ENCODE measurements around the gene TTK. TPM values are rescaled to one million over a fixed set of nuclear protein-coding genes. Genes with fewer than 3 reads are reported as not detected.

TTK gene
- total RNA-seq, 1 donor from 2014 or later: 231 TPM

DNA sequence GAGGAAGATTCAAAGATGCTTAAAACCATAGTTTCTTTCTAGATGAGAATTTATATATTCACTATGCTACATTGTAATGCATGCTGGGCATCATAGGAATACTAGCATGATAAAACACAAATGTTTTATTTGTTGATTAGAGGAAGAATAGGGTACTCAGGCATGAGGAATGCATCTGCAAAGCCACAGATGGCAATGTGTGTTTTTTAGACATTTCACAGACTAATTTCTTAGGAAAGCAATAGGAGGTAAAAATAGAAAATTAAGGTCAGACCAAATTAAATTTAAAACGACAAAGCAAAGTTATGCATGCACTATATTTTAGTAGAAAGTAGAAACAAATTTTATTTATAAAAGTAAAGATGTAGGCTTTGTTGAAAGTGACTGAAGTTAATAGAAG, 2.1 kb downstream of the TTK start:
- H4K20me1 ChIP-seq (ENCODE audit: low read depth): no peaks in the 10 kb centered on the region
- H3K27ac ChIP-seq: no peak overlapping the region
- peak overlapping the region; percentile 91 for H3K4me2 ChIP-seq
- no peaks in the 10 kb centered on the region for H3K27me3 ChIP-seq
- no peak overlapping the region for H3K9ac ChIP-seq
- H3K4me3 Mint-ChIP-seq: no peak overlapping the region
- H3K9me3 Mint-ChIP-seq: no peaks in the 10 kb centered on the region
- peaks cover 28% of the 10 kb centered on the region for H3K4me1 Mint-ChIP-seq
- no peaks in the 10 kb centered on the region for H3K27me3 Mint-ChIP-seq (ENCODE audit: insufficient read depth, low read depth)
- H3K36me3 Mint-ChIP-seq: peaks cover 13% of the 10 kb centered on the region
- no peak for TF ChIP-seq EZH2 (IDR thresholded peaks at IDR 0.05)
- TF ChIP-seq, protein P1, sequence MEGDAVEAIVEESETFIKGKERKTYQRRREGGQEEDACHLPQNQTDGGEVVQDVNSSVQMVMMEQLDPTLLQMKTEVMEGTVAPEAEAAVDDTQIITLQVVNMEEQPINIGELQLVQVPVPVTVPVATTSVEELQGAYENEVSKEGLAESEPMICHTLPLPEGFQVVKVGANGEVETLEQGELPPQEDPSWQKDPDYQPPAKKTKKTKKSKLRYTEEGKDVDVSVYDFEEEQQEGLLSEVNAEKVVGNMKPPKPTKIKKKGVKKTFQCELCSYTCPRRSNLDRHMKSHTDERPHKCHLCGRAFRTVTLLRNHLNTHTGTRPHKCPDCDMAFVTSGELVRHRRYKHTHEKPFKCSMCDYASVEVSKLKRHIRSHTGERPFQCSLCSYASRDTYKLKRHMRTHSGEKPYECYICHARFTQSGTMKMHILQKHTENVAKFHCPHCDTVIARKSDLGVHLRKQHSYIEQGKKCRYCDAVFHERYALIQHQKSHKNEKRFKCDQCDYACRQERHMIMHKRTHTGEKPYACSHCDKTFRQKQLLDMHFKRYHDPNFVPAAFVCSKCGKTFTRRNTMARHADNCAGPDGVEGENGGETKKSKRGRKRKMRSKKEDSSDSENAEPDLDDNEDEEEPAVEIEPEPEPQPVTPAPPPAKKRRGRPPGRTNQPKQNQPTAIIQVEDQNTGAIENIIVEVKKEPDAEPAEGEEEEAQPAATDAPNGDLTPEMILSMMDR (IDR thresholded peaks at IDR 0.05): no peak
- no peak for TF ChIP-seq EZH2phosphoT487 (IDR thresholded peaks at IDR 0.05)
- H3K9me3 ChIP-seq (ENCODE audit: low read depth): no peaks in the 10 kb centered on the region
- peaks cover 39% of the 10 kb centered on the region for H3K36me3 ChIP-seq
- H3K4me1 ChIP-seq: peaks cover 14% of the 10 kb centered on the region
- H3F3A ChIP-seq (ENCODE audit: low read depth): peaks cover 16% of the 10 kb centered on the region
- peaks cover 49% of the 10 kb centered on the region for H3K79me2 ChIP-seq (ENCODE audit: low read depth)
- DNase-seq (ENCODE audit: low spot score): no peak
- peak overlapping the region; percentile 90 for H3K4me3 ChIP-seq
- no peak overlapping the region for H3K27ac Mint-ChIP-seq
- no peak overlapping the region for H2AFZ ChIP-seq (replicated peaks)

DNA sequence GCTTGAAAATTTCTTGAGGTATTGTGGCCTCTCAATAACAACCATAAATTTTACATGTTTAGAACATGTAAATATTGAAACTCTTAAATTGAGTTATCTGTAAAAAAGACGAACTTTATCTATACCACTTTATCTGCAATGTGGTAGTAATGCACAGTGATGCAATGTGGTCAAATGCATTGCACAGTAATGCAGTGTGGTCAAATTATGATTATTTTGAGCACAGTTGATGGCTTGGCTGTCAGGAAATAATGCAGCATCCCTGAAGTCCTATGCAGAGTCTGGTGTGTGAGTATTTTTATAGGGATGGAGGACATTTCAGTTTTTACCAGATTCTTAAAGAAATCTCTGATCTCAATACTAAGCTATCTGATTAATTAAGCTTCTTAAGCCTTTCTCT, 5.1 kb downstream of the TTK start:
- TF ChIP-seq EZH2phosphoT487 (IDR thresholded peaks at IDR 0.05) (no peak), EZH2 (IDR thresholded peaks at IDR 0.05) (no peak)
- TF ChIP-seq, protein P1 (IDR thresholded peaks at IDR 0.05): no peak
- peaks cover 5% of the 10 kb centered on the region for H3F3A ChIP-seq (ENCODE audit: low read depth)
- no peak overlapping the region for H2AFZ ChIP-seq (replicated peaks)
- H3K9ac ChIP-seq: no peak overlapping the region
- no peaks in the 10 kb centered on the region for H3K27me3 ChIP-seq
- H4K20me1 ChIP-seq (ENCODE audit: low read depth): no peaks in the 10 kb centered on the region
- no peaks in the 10 kb centered on the region for H3K27me3 Mint-ChIP-seq (ENCODE audit: insufficient read depth, low read depth)
- H3K36me3 Mint-ChIP-seq: peaks cover 20% of the 10 kb centered on the region
- no peak overlapping the region for H3K4me3 Mint-ChIP-seq
- DNase-seq (ENCODE audit: low spot score): no peak
- H3K4me3 ChIP-seq: no peak overlapping the region
- H3K36me3 ChIP-seq: peaks cover 60% of the 10 kb centered on the region
- H3K4me2 ChIP-seq: no peak overlapping the region
- H3K79me2 ChIP-seq (ENCODE audit: low read depth): peaks cover 49% of the 10 kb centered on the region
- H3K27ac Mint-ChIP-seq: no peak overlapping the region
- no peaks in the 10 kb centered on the region for H3K9me3 Mint-ChIP-seq
- H3K4me1 ChIP-seq: peaks cover 14% of the 10 kb centered on the region
- peaks cover 19% of the 10 kb centered on the region for H3K4me1 Mint-ChIP-seq
- no peaks in the 10 kb centered on the region for H3K9me3 ChIP-seq (ENCODE audit: low read depth)
- H3K27ac ChIP-seq: no peak overlapping the region

DNA sequence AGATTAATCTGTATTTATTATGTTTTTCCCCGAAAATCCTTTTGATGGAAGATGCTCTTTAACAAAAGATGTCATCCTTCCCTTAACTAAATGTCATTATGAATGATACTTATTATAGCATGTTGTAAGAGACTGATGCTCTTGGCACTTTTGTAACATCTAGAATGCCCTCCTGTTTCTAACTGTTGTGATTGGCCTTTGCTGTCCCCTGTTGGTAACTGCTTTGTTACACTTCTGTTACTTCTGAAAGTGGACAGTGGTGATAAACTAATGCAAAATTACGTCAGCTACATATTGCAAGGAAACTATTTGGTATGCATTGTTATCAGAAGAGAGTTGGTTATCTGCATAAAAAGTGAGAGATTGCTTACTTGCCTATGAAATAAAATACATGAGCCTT, 5.8 kb downstream of the TTK start:
- H3K4me3 Mint-ChIP-seq: no peak overlapping the region
- Histone ChIP-seq H2AFZ (replicated peaks) (no peak overlapping the region), H3K9ac (no peak overlapping the region), H3K27me3 (no peaks in the 10 kb centered on the region), H3K36me3 (peaks cover 60% of the 10 kb centered on the region), H3F3A (ENCODE audit: low read depth) (no peaks in the 10 kb centered on the region), H4K20me1 (ENCODE audit: low read depth) (no peaks in the 10 kb centered on the region), H3K4me3 (no peak overlapping the region), H3K79me2 (ENCODE audit: low read depth) (peaks cover 41% of the 10 kb centered on the region), H3K27ac (no peak overlapping the region), H3K4me1 (peaks cover 13% of the 10 kb centered on the region), H3K4me2 (no peak overlapping the region), H3K9me3 (ENCODE audit: low read depth) (no peaks in the 10 kb centered on the region)
- H3K36me3 Mint-ChIP-seq: peaks cover 20% of the 10 kb centered on the region
- no peak for DNase-seq (ENCODE audit: low spot score)
- H3K9me3 Mint-ChIP-seq: no peaks in the 10 kb centered on the region
- peaks cover 13% of the 10 kb centered on the region for H3K4me1 Mint-ChIP-seq
- H3K27ac Mint-ChIP-seq: no peak overlapping the region
- H3K27me3 Mint-ChIP-seq (ENCODE audit: insufficient read depth, low read depth): no peaks in the 10 kb centered on the region
- TF ChIP-seq EZH2 (IDR thresholded peaks at IDR 0.05) (no peak), EZH2phosphoT487 (IDR thresholded peaks at IDR 0.05) (no peak)
- TF ChIP-seq, protein P1 (IDR thresholded peaks at IDR 0.05): no peak
